NCI-H146 treated with DMSO at 0.1 percent for 48 hours (cell line): ENCODE data around the gene CEACAM4.
"Not testable (repeated sequence)": the region's sequence is repeated elsewhere in the genome, so short reads cannot be mapped to it uniquely, and the experiment has no call there.

Source experiments
- DNase-seq: peaks from one replicate; lab custom pipeline; 2025; ENCODE audit not compliant: unreplicated experiment; lab: John Stamatoyannopoulos, UW

Gene CEACAM4

GRCh38 chr19:41586064-41586463, 40.8 kb downstream of the CEACAM4 start:
- DNase-seq = no peak

GRCh38 chr19:41584931-41585330, 41.9 kb downstream of the CEACAM4 start:
- DNase-seq = no peak

GRCh38 chr19:41584260-41584810, 42.5 kb downstream of the CEACAM4 start:
- DNase-seq = no peak

- not testable (repeated sequence) for DNase-seq
These were observed 44.2 kb downstream of the CEACAM4 start for GRCh38 chr19:41582577-41583182.

GRCh38 chr19:41581068-41581467, 45.8 kb downstream of the CEACAM4 start:
- DNase-seq = not testable (repeated sequence)

GRCh38 chr19:41578886-41579285, 48.0 kb downstream of the CEACAM4 start:
- DNase-seq = no peak

- no peak for DNase-seq
These were observed 49.0 kb downstream of the CEACAM4 start for GRCh38 chr19:41577833-41578232.

GRCh38 chr19:41577144-41577830, 49.6 kb downstream of the CEACAM4 start:
- DNase-seq = no peak

- no peak for DNase-seq
These were observed 50.9 kb downstream of the CEACAM4 start, which contains the start of gene CEACAM21 for GRCh38 chr19:41575998-41576397. TSS of gene CEACAM21 (plus strand) at chr19:41576166. CDS start at chr19:41576275, 109 bp downstream.

GRCh38 chr19:41570639-41571112, 56.2 kb downstream of the CEACAM4 start:
- DNase-seq = peak; percentile 28

GRCh38 chr19:41570179-41570578, 56.7 kb downstream of the CEACAM4 start:
- no peak for DNase-seq

- no peak for DNase-seq
These were observed 57.3 kb downstream of the CEACAM4 start for GRCh38 chr19:41569481-41570150.
